Activated CD8-positive, alpha-beta memory T cell treated with anti-CD3 and anti-CD28 coated beads for 36 hours (primary cell): ENCODE data around the gene AKR1D1. TPM values are rescaled to one million over a fixed set of nuclear protein-coding genes. Genes with fewer than 3 reads are reported as not detected.

Source experiments
- CTCF ChIA-PET: fragments of 350-600 bp; sonication (Branson Sonifier 250); formaldehyde crosslinking; loops from one replicate; lab custom pipeline; 2021; ENCODE audit warnings: antibody characterized with exemption; lab: Charles Lee
- POLR2A ChIA-PET: fragments of 350-600 bp; sonication (Branson Sonifier 250); formaldehyde crosslinking; loops from one replicate; lab custom pipeline; 2021; ENCODE audit warnings: antibody characterized with exemption; lab: Charles Lee
- total RNA-seq, 2 experiments: library from RNA; stranded (reverse); gene quantifications; one replicate each; pipeline ENCODE4 v1.2.3, GENCODE V29; 2021

Gene AKR1D1
- total RNA-seq, 2 experiments from 2014 or later = not detected

DNA sequence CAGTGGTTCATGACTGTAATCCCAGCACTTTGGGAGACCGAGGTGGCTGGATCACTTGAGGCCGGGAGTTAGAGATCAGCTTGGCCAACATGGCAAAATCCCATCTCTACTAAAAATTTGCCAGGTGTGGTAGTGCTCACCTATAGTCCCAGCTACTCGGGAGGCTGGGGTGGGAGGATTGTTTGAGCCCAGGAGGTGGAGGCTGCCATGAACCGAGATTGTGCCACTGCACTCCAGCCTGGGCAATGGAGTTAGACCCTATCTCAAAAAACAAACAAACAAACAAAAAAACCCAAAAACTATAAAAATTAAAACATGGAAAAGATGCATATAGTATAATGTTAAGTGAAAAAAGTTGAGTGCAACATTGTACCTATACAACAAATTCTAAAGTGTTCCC lies 81.4 kb downstream of the AKR1D1 start:
- CTCF ChIA-PET = interaction anchor here (1.3 kb wide), 1 partner anchor 581 kb away, joined by 3 read pairs; no protein-coding TSS in a partner anchor
- POLR2A ChIA-PET = no interaction called here

DNA sequence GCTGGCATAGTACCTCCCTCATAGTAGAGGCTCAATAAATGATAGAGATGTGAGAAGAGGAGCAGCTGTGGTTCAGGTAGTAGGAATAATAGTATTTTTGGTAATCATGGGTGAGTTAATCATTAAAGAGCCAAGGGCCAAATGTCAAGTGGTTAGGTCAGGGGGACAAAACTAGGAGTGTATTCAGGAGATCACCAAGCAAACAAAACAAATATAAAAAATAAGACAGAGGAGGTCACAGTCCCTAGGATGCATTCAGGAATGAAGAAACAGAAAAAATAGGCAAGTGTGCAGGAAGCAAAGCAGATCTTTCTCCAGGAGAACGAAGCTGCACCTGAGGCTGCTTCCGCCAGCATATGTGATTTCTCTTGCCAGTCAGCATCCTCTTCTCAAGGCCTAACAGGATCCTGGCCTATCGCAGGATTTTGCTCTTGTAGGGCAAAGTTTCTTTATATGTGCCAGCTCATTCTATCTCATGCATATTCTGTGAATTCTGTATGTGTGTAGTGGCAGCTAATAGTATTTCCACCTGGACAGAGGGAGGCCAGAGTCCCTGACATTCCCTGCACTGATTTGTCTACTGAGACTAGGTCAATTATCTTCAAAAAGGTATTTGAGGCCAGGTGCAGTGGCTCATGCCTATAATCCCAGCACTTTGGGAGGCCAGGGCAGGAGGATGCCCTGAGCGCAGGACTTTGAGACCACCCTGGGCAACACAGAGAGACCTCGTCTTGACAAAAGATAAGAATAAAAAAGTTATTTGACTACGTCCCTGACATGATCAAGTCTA lies 82.7 kb downstream of the AKR1D1 start:
- ChIA-PET POLR2A (no interaction called here), CTCF (interaction anchor here (1.3 to 3.5 kb wide), 2 partner anchors 580 kb away, joined by 3 to 17 read pairs; no protein-coding TSS in a partner anchor)

DNA sequence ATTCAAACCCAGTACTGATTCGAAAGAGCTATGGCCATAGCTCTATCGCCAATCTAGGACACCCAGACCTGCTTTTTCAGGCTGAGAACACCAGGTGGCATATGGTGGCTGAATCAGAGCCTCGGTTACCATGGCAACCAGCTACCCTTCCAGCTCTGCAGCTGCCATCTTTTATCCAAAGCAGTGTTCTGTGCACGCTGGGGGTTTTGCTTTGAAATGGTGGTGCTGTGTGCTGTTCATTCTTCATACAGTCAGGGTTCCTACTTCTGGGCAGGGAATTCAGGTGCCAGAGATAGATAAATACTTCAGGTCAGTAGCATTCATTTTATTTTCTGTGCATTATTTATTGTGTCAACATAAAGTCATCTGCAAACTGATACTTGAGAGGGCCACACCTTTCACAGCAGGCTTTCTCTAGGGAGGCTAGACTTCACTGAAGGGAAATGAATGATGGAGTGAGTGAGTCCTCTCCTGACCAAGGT lies 85.4 kb downstream of the AKR1D1 start:
- ChIA-PET POLR2A (no interaction called here), CTCF (interaction anchor here (0.5 to 3.5 kb wide), 4 partner anchors 538 to 713 kb away, joined by 3 to 17 read pairs (median 4); no protein-coding TSS in a partner anchor)

DNA sequence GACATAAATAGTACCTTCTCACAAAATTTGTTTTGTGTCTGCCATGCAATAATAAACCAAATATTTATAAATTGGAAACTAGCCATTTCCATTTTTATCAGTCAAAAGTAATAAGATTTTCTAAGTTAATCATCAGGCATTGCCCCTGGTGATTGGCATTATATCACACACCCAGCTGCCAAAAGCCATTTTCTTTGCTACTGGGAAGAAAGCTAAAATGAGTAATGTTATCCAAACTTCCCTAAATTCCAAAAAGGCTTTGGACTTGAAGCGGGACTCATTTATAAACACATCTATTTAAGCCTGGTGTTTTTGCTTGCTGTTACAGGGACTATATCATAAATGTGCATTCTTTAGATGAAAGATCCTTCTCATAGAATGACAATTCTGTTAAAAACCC lies 86.0 kb downstream of the AKR1D1 start:
- POLR2A ChIA-PET = no interaction called here
- CTCF ChIA-PET = interaction anchor here (1.0 to 3.5 kb wide), 2 partner anchors 576 to 712 kb away, joined by 4 to 17 read pairs; no protein-coding TSS in a partner anchor

DNA sequence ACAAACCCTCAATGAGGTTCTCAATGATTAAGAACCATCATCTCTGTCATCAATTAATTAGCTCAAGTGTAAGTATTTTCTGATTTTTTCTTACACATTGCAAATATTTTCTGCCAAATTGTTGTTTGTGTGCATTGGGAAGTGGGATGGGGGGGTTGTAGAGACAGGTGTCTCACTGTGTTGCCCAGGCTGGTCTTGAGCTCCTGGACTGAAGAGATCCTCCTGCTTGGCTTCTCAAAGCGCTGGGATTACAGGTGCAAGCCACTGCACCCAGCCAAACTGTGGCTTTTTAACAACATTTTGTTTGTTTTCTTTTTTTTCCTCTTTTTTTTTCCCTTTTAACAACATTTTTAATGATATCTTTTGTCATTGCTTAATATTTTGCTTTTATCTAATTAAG lies 87.5 kb downstream of the AKR1D1 start:
- CTCF ChIA-PET = no interaction called here
- POLR2A ChIA-PET = no interaction called here

- POLR2A ChIA-PET = no interaction called here
- CTCF ChIA-PET = no interaction called here
Measured at GRCh38 chr7:138164804-138165203, 88.5 kb downstream of the AKR1D1 start.

DNA sequence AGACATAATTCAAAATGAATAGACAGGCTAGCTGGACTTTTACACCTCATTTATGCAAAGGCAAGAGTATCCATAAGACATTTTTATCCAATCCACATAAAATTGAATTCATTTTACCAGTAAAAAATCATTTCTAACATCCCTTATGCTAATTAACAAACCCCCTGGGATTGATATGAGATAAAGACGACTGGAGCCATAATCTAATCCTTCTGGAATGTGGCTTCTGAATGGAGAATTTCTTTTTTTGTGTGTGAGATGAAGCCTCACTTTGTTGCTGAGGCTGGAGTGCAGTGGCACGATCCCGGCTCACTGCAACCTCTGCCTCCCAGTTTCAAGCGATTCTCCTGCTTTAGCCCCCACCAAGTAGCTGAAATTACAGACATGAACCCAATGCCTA lies 90.4 kb downstream of the AKR1D1 start:
- POLR2A ChIA-PET = no interaction called here
- CTCF ChIA-PET = no interaction called here

GRCh38 chr7:138167222-138167621 lies 91.0 kb downstream of the AKR1D1 start:
- POLR2A ChIA-PET = no interaction called here
- CTCF ChIA-PET = no interaction called here

DNA sequence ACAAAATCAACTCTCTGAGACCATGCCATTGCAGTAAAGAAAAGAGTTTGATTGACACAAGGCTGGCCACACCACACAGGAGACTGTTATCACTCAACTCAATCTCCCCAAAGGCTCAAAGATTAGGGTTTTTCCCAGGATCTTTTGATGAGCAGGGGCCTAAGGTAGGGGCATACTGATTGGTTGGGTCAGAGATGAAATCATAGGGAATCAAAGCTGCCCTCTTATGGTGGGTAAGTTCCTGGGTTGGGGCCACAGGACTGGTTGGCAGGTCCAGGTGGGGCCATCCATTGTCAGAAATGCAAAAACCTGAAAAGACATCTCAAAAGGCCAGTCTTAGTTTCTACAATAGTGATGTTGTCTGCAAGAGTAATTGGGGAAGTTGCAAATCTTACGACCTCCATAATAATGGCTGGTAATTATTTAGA lies 91.6 kb downstream of the AKR1D1 start:
- ChIA-PET CTCF (no interaction called here), POLR2A (no interaction called here)

Other genes starting within 250 kb of the AKR1D1 start
- 1 to 10 TPM; 1.3 to 2.0 TPM for gene DGKI, start 229.5 kb upstream of the AKR1D1 start, total RNA-seq
- gene CREB3L2, start 74.4 kb upstream of the AKR1D1 start, total RNA-seq = 10 to 100 TPM; 23.7 to 27.2 TPM